ENCODE data around the gene SBNO2. TPM values are rescaled to one million over a fixed set of nuclear protein-coding genes. Genes with fewer than 3 reads are reported as not detected.

The SBNO2 gene
- total RNA-seq, 4 donors from 2014 or later: 26.4 to 71.0 (median 57.8) TPM

- Histone ChIP-seq H3K4me3 (peak overlapping the region in 2 of 4 donors; percentile 0 to 16), H3K36me3 (no peaks in the 10 kb centered on the region), H3K4me1 (peaks cover 0 to 48% (median 28%) of the 10 kb centered on the region in 4 donors), H3K27ac (peak overlapping the region in 3 of 4 donors; percentile 60 to 71 (median 66)), H3K27me3 (peaks cover 0 to 21% of the 10 kb centered on the region in 2 donors), H3K9me3 (no peaks in the 10 kb centered on the region)
- peak; percentile 68 to 87 (median 87) for DNase-seq
- TF ChIP-seq CTCF (IDR thresholded peaks at IDR 0.05): peak; percentile 86 to 93 (median 90)
- TF ChIP-seq POLR2A (IDR thresholded peaks at IDR 0.05): no peak
These were observed 109.1 kb downstream of the SBNO2 start for GRCh38 chr19:1064661-1065605.

DNA sequence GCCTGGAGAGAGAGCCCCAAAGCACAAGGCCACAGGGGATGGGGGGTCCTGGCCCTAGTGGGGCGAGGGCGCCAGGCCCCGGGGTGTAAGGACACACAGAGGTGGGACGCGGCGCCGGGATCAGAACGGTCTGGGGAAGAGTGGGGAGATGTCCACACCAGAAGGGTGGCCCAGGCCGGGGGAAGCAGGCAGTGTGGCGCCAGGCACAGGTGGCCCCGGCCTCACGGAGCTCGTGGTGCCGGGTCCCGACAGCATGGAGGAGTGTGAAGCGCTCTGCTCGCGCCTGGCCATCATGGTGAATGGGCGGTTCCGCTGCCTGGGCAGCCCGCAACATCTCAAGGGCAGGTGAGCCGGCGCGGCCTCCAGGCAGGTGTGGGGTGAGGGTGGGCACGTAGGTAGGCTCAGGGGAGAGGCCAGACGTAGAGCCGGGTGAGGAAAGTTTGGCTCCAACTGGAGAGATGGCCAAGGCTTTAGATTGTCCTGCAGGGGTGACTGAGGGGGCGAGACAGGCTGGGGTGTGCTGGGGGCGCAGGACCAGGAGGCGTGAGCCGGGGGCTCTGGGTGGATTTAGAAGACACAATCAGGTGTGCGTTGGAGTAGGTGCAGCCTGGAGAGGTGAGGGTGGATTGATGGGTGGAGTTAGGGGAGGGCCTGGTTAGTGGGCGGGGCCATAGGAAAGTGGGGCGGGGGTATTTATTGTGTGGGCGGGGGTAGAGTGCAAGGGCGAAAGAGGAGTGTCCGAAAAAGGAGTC, 110.0 kb downstream of the SBNO2 start:
- Histone ChIP-seq H3K36me3 (no peaks in the 10 kb centered on the region), H3K27me3 (peaks cover 0 to 21% of the 10 kb centered on the region in 2 donors), H3K4me1 (peaks cover 0 to 40% (median 25%) of the 10 kb centered on the region in 4 donors), H3K4me3 (no peak overlapping the region), H3K27ac (no peak overlapping the region), H3K9me3 (no peaks in the 10 kb centered on the region)
- DNase-seq: no peak
- TF ChIP-seq CTCF (IDR thresholded peaks at IDR 0.05) (no peak), POLR2A (IDR thresholded peaks at IDR 0.05) (no peak)

- TF ChIP-seq POLR2A (IDR thresholded peaks at IDR 0.05): no peak
- no peak for TF ChIP-seq CTCF (IDR thresholded peaks at IDR 0.05)
- Histone ChIP-seq H3K9me3 (peaks cover 0 to 7% (median 0%) of the 10 kb centered on the region in 4 donors), H3K36me3 (no peaks in the 10 kb centered on the region), H3K27me3 (peaks cover 0 to 17% of the 10 kb centered on the region in 2 donors), H3K4me1 (peaks cover 0 to 36% (median 25%) of the 10 kb centered on the region in 4 donors), H3K27ac (no peak overlapping the region), H3K4me3 (no peak overlapping the region)
- no peak for DNase-seq
These were observed 110.8 kb downstream of the SBNO2 start for GRCh38 chr19:1063030-1063908.

DNA sequence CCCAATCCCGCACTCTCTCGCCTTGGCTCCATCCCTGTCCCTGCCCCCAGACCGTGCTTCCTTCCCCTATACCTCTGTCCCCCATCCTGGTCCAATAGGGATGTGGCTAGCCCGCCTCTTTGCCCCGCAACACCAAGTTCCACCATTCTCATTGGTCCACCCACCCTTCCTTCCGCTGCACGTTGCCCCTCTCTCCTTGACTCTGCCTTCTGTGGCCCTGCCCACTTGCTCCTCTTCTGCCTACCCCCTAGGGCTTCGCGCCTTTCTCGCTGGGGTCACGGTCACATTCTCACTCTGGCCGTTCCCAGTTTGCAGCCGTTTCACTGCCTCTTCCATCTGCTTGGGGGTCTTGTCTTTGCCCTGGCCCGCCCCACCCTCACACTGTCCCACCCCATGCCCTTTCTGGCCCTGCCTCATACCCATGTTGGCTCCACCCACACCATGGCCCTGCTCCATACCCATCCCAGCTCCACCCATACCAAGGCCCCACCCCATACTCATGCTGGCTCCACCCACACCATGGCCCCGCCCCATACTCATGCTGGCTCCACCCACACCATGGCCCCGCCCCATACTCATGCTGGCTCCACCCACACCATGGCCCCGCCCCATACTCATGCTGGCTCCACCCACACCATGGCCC, 111.6 kb downstream of the SBNO2 start:
- H3K27ac ChIP-seq: no peak overlapping the region
- peaks cover 0 to 11% of the 10 kb centered on the region in 2 donors for H3K27me3 ChIP-seq
- DNase-seq: no peak
- H3K4me1 ChIP-seq: peaks cover 0 to 35% (median 25%) of the 10 kb centered on the region in 4 donors
- peaks cover 0 to 7% (median 0%) of the 10 kb centered on the region in 4 donors for H3K9me3 ChIP-seq
- H3K4me3 ChIP-seq: no peak overlapping the region
- TF ChIP-seq POLR2A (IDR thresholded peaks at IDR 0.05) (no peak), CTCF (IDR thresholded peaks at IDR 0.05) (no peak)
- H3K36me3 ChIP-seq: no peaks in the 10 kb centered on the region

Measured in Peyer's patch (tissue), 4 donors.